CD4-positive, CD25-positive, alpha-beta regulatory T cell (primary cell): ENCODE measurements around the gene TRIM38. TPM values are rescaled to one million over a fixed set of nuclear protein-coding genes. Genes with fewer than 3 reads are reported as not detected.
"Not testable (repeated sequence)": the region's sequence is repeated elsewhere in the genome, so short reads cannot be mapped to it uniquely, and the experiment has no call there.

Experiments
- ATAC-seq, 2 donors: fragments of 150-1000 bp; cut with Tn5 transposase; one replicate each; pipeline ENCODE4 v1.10.0; 2021; ENCODE audit warnings: low read depth in 2 of 2, moderate number of reproducible peaks in 2 of 2, moderate library complexity in 1 of 2
- DNase-seq, 3 donors: peaks; one replicate each; pipeline versions ENCODE4 v3.0.0 to v3.0.0-alpha.2; 2012 to 2022; ENCODE audit warnings: mixed read lengths in 1 of 3
- H3K27ac ChIP-seq: one replicate; pipeline ENCODE4 v1.7.0; 2013; ENCODE audit warnings: mild to moderate bottlenecking, low read length; ENCODE audit not compliant: insufficient read depth, poor library complexity, severe bottlenecking
- H3K27me3 ChIP-seq: one replicate; pipeline ENCODE4 v1.7.0; 2013; ENCODE audit warnings: low read length; ENCODE audit not compliant: control insufficient read depth, insufficient read depth
- H3K36me3 ChIP-seq: one replicate; pipeline ENCODE4 v1.7.0; 2013; ENCODE audit warnings: mild to moderate bottlenecking, low read length, moderate library complexity; ENCODE audit not compliant: control insufficient read depth, insufficient read depth
- H3K4me1 ChIP-seq: 2 replicates; pipeline ENCODE4 v1.7.0; 2013; ENCODE audit warnings: mild to moderate bottlenecking, low read length; ENCODE audit not compliant: insufficient read depth, control insufficient read depth, poor library complexity, severe bottlenecking
- H3K4me3 ChIP-seq: one replicate; pipeline ENCODE4 v1.7.0; 2013; ENCODE audit warnings: low read depth, mild to moderate bottlenecking, low read length, moderate library complexity
- H3K9me3 ChIP-seq, 2 experiments: 1 replicate in 1 of 2; 2 replicates in 1 of 2; pipeline ENCODE4 v1.7.0; 2013; ENCODE audit warnings: low read length in 2 of 2, mild to moderate bottlenecking in 1 of 2, moderate library complexity in 1 of 2; ENCODE audit not compliant: control insufficient read depth in 2 of 2
- H3K27ac Mint-ChIP-seq, 3 donors: one replicate each; pipeline ENCODE4 v1.8.0; 2020 to 2022; ENCODE audit warnings: mild to moderate bottlenecking in 3 of 3, mixed read lengths in 3 of 3, moderate library complexity in 2 of 3
- H3K27me3 Mint-ChIP-seq: one replicate; pipeline ENCODE4 v1.8.0; 2022; ENCODE audit warnings: mild to moderate bottlenecking, mixed read lengths
- H3K36me3 Mint-ChIP-seq: one replicate; pipeline ENCODE4 v1.8.0; 2020; ENCODE audit warnings: mixed read lengths
- H3K4me1 Mint-ChIP-seq, 4 donors: one replicate each; pipeline ENCODE4 v1.8.0; 2020 to 2022; ENCODE audit warnings: mixed read lengths in 4 of 4, mild to moderate bottlenecking in 1 of 4
- H3K4me3 Mint-ChIP-seq, 4 donors: one replicate each; pipeline ENCODE4 v1.8.0; 2020 to 2022; ENCODE audit warnings: mild to moderate bottlenecking in 4 of 4, mixed read lengths in 4 of 4, moderate library complexity in 3 of 4
- H3K9me3 Mint-ChIP-seq, 7 donors: one replicate each; pipeline ENCODE4 v1.8.0; 2020 to 2022; ENCODE audit warnings: mixed read lengths in 7 of 7, mild to moderate bottlenecking in 3 of 7, moderate library complexity in 2 of 7
- polyA plus RNA-seq, 4 donors: library from polyadenylated mRNA; unstranded; fragments of 300-500 nt; fragmentation: Illumina TruSeq; gene quantifications; one replicate each; pipeline ENCODE4 v1.2.3, GENCODE V29; 2021
- total RNA-seq: library from RNA; stranded (reverse); gene quantifications from one replicate; pipeline ENCODE4 v1.2.3, GENCODE V29; 2022

TRIM38 gene
- total and polyA plus RNA-seq, 5 donors from 2014 or later, result 6.6 to 22.9 (median 8.9) TPM

DNA sequence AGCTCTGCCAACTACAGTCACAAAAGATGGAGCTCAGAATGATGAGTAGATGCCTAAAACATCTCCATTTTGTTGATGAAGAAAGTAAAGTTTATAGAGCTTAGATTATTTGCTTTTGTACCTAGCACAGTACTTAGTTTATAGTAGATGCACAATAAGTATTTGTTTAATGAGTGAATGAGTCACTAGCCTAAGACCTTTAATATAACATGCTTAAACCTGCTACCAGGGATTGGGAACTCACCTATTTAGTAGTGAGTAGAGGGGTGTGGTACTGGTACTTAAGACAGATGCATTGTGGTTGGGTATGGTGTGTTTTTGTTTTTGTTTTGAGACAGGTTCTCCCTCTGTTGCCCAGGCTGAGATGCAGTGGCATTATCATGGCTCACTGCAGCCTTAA is 35.8 kb downstream of the TRIM38 start:
- Histone ChIP-seq H3K27me3 (no peaks in the 10 kb centered on the region), H3K27ac (no peak overlapping the region), H3K4me1 (no peaks in the 10 kb centered on the region), H3K36me3 (peaks cover 5% of the 10 kb centered on the region), H3K9me3 (no peaks in the 10 kb centered on the region), H3K4me3 (no peak overlapping the region)
- no peak for ATAC-seq
- no peak overlapping the region for H3K4me3 Mint-ChIP-seq
- DNase-seq, result no peak
- no peaks in the 10 kb centered on the region for H3K27me3 Mint-ChIP-seq
- H3K4me1 Mint-ChIP-seq, result peaks cover 0 to 20% (median 10%) of the 10 kb centered on the region in 4 donors
- peaks cover 23% of the 10 kb centered on the region for H3K36me3 Mint-ChIP-seq
- no peaks in the 10 kb centered on the region for H3K9me3 Mint-ChIP-seq
- H3K27ac Mint-ChIP-seq, result no peak overlapping the region

DNA sequence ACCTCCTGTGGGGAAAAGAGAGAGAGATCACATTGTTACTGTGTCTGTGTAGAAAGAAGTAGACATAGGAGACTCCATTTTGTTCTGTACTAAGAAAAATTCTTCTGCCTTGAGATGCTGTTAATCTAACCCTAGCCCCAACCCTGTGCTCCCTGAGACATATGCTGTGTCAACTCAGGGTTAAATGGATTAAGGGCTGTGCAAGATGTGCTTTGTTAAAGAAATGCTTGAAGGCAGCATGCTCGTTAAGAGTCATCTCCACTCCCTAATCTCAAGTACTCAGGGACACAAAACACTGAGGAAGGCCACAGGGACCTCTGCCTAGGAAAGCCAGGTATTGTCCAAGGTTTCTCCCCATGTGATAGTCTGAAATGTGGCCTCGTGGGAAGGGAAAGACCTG is 36.6 kb downstream of the TRIM38 start:
- not testable (repeated sequence) for H3K9me3 Mint-ChIP-seq, H3K27ac Mint-ChIP-seq, H3K27ac ChIP-seq, DNase-seq, H3K4me1 ChIP-seq, H3K4me3 Mint-ChIP-seq, H3K27me3 Mint-ChIP-seq, H3K4me3 ChIP-seq, ATAC-seq, H3K27me3 ChIP-seq, H3K36me3 ChIP-seq, H3K9me3 ChIP-seq
- Mint-ChIP-seq H3K36me3 (peaks cover 23% of the 10 kb centered on the region), H3K4me1 (peaks cover 0 to 13% (median 2%) of the 10 kb centered on the region in 4 donors)

DNA sequence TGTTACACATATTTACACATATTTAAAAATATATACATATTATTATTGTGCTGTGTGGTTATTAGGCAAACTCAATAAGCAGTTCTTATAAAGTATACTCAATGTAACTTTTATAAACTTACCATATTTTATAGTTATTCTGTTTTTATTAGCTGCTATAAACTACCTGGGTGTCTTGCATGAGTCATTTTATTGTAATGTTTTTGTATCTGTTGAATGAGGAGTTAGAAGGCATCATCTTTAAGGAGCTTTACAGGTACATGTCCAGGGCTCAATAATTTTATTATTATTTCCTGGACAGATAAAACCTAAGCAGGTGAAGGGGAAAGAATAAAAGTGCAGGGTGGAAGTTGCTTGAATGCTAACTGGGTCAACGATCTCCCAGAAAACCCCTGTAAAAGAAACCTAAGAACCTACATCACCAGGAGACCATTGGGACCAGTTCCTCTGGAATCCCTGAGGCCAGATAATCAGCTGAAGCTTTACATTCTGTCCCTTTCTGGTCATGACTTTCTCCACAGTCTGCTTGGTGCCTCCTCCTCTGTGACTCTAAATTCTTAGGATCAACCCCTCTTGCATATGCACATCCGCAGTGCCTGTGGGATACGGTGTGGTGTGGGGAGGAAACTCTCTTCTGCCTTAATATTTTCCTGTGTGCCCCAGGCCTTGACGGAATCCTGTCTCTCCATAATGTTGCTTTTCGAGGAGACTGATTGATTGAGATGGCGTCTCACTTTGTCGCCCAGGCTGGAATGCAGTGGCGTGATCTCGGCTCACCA is 38.0 kb downstream of the TRIM38 start:
- Histone ChIP-seq H3K9me3 (no peaks in the 10 kb centered on the region), H3K27me3 (no peaks in the 10 kb centered on the region), H3K4me3 (no peak overlapping the region), H3K36me3 (peaks cover 5% of the 10 kb centered on the region), H3K4me1 (no peaks in the 10 kb centered on the region), H3K27ac (no peak overlapping the region)
- DNase-seq, result no peak
- H3K27me3 Mint-ChIP-seq, result no peaks in the 10 kb centered on the region
- no peak overlapping the region for H3K4me3 Mint-ChIP-seq
- H3K36me3 Mint-ChIP-seq, result peaks cover 23% of the 10 kb centered on the region
- H3K27ac Mint-ChIP-seq, result peak overlapping the region in 1 of 3 donors; percentile 43
- no peak for ATAC-seq
- H3K9me3 Mint-ChIP-seq, result no peaks in the 10 kb centered on the region
- H3K4me1 Mint-ChIP-seq, result peaks cover 0 to 9% (median 1%) of the 10 kb centered on the region in 4 donors

DNA sequence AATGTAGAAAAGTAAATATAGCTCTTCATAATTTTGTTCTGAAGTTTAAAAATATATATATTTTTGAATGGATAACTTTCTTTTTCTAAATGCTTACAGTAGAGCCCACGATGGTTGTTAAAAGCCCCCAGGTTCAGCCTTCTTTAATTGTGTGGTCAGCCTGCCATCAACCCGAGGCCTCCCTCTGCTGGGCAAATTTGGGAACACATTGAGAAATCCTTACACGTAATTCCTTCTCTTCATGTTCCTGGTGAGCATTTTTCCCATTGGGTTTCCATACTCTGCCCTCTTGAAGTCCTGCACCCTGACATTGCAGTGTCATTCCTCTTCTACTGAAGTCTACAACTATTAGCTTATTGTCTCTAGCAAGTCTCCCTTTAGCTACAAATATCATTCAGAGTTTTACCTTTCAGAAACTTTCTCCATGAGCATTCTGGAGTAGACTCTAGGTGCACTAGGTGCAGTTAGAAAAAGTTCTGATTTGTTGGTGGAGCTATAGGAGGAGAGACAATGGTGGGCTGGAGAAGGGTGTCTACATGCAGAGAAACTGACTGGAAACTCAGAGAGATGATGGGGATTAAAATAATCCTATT is 40.6 kb downstream of the TRIM38 start:
- Histone ChIP-seq H3K4me3 (no peak overlapping the region), H3K27ac (no peak overlapping the region), H3K9me3 (no peaks in the 10 kb centered on the region), H3K36me3 (peaks cover 3% of the 10 kb centered on the region), H3K27me3 (no peaks in the 10 kb centered on the region), H3K4me1 (no peaks in the 10 kb centered on the region)
- no peaks in the 10 kb centered on the region for H3K9me3 Mint-ChIP-seq
- peaks cover 18% of the 10 kb centered on the region for H3K36me3 Mint-ChIP-seq
- no peak overlapping the region for H3K4me3 Mint-ChIP-seq
- H3K4me1 Mint-ChIP-seq, result peaks cover 0 to 7% (median 3%) of the 10 kb centered on the region in 4 donors
- ATAC-seq (no peak), DNase-seq (peak; percentile 29 to 47 (median 36))
- H3K27me3 Mint-ChIP-seq, result no peaks in the 10 kb centered on the region
- H3K27ac Mint-ChIP-seq, result no peak overlapping the region

DNA sequence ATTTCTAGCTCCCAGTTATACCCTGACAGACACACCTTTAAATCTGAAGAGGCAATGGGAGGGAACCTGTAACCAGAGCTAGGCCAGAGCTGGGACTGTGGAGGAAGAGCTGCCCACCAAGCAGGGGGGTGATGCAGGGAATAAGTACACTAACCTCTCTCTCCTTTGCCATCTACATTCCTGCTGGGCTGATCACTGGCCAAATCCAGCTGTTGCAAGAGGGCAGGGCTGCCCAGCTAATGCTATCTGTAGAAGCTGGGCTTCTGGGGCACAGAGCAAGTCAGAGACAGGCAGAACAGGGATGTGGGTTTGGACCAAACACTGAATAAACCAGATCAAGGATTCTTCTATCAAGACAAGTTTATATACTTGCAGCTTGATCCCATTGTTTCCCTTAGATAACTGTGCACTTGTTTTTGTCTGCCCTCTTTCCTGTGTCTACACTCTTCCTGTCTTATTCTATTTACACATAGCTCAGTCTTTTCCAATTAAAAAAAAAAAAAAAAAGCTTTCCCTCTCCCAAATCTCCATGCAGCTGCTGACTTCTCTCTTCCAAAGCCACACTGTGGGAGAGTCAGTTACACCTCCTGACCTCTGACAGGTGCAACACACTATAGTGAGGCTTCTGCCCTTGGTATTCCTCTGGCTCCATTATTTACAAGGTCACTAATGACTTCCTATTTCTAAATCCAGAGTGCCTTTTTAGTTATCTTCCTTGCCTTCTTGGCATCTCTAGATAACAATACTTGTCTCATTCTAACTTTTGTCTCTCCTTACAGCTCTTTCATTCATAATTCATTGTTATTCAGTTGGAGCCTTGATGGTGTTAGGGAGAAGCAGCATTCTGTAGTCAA is 43.7 kb downstream of the TRIM38 start:
- H3K4me1 Mint-ChIP-seq, result peaks cover 0 to 7% (median 3%) of the 10 kb centered on the region in 4 donors
- Histone ChIP-seq H3K4me1 (no peaks in the 10 kb centered on the region), H3K9me3 (no peaks in the 10 kb centered on the region), H3K27me3 (no peaks in the 10 kb centered on the region), H3K27ac (no peak overlapping the region), H3K4me3 (no peak overlapping the region), H3K36me3 (no peaks in the 10 kb centered on the region)
- DNase-seq (no peak), ATAC-seq (no peak)
- H3K4me3 Mint-ChIP-seq, result no peak overlapping the region
- H3K27ac Mint-ChIP-seq, result peak overlapping the region in 1 of 3 donors; percentile 16
- no peaks in the 10 kb centered on the region for H3K9me3 Mint-ChIP-seq
- H3K36me3 Mint-ChIP-seq, result peaks cover 2% of the 10 kb centered on the region
- peaks cover 5% of the 10 kb centered on the region for H3K27me3 Mint-ChIP-seq

DNA sequence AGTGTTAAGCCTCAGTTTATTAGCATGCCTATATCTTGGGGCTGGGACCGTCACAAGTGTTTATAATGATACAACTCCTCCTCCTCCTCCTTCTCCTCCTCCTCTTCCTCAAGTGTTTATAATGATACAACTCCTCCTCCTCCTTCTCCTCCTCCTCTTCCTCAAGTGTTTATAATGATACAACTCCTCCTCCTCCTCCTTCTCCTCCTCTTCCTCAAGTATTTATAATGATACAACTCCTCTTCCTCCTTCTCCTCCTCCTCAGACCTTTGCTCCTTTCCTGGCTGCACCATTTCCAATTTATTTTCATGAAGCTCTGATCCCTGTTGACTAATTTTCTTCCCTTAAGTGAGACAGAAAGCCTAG is 44.3 kb downstream of the TRIM38 start:
- H3K4me1 ChIP-seq, H3K4me3 ChIP-seq, H3K27ac ChIP-seq, H3K27me3 Mint-ChIP-seq, DNase-seq, H3K9me3 ChIP-seq, H3K9me3 Mint-ChIP-seq, H3K36me3 ChIP-seq, H3K4me3 Mint-ChIP-seq, H3K4me1 Mint-ChIP-seq, H3K27me3 ChIP-seq, H3K36me3 Mint-ChIP-seq, ATAC-seq: not testable (repeated sequence)
- H3K27ac Mint-ChIP-seq, result peak overlapping the region in 1 of 3 donors; percentile 16

DNA sequence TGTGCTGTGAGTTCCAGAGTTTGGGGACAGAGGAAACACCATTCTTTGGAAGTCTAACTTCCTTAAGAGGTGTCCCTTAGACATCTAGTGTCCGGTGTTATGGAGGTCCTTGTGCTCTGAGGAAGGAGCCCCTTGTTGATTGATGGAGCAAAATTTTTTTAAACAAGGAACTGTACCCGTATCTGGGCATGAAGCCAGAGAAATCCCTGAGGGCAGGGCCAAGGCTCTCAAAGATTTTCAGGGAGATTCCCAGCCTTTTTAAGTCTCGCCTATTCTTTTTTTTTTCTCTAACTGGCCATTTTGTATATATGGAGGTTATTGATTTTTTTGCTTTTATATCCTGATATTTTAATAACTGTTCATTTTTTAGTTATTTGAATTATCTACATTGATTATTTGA is 45.9 kb downstream of the TRIM38 start:
- H3K4me1 ChIP-seq, result no peaks in the 10 kb centered on the region
- Mint-ChIP-seq H3K27me3 (peaks cover 5% of the 10 kb centered on the region), H3K27ac (no peak overlapping the region), H3K4me1 (peaks cover 0 to 4% (median 2%) of the 10 kb centered on the region in 4 donors), H3K4me3 (no peak overlapping the region), H3K9me3 (no peaks in the 10 kb centered on the region), H3K36me3 (no peaks in the 10 kb centered on the region)
- no peaks in the 10 kb centered on the region for H3K27me3 ChIP-seq
- no peaks in the 10 kb centered on the region for H3K9me3 ChIP-seq
- DNase-seq, result no peak
- no peak overlapping the region for H3K27ac ChIP-seq
- H3K36me3 ChIP-seq, result no peaks in the 10 kb centered on the region
- ATAC-seq, result no peak
- H3K4me3 ChIP-seq, result no peak overlapping the region
